ENCODE measurements around the gene MTCH2.

The MTCH2 gene

DNA sequence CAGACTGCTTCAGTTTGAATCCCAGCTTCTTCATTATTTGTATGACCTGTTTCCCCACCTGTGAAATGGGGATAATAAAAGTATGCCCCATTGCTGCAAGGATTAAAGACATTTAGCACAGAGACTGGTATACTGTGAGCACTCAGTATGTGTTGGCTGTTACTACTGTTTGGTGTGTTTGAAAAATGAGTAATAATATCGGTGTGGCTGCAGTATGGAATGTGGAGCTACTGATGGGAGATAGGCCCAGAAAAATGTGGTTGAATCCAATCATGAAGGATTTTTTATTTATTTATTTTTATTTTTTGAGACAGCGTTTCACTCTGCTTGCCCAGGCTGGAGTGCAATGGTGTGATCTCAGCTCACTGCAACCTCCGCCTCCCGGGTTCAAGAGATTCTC is 39.1 kb downstream of the MTCH2 start:
- no peak overlapping the region for H3K4me3 ChIP-seq (ENCODE audit: low read depth, low read length, poor library complexity, severe bottlenecking)
- no peaks in the 10 kb centered on the region for H3K9me3 ChIP-seq (ENCODE audit: low read length)
- no peak overlapping the region for H3K27ac ChIP-seq (ENCODE audit: low read depth, low read length, poor library complexity, severe bottlenecking)
- H2AFZ ChIP-seq (ENCODE audit: low read length): no peak overlapping the region
- no peaks in the 10 kb centered on the region for H4K20me1 ChIP-seq (ENCODE audit: insufficient read depth, low read length)
- H3K79me2 ChIP-seq (ENCODE audit: insufficient read depth, low read length): no peaks in the 10 kb centered on the region
- H3K9ac ChIP-seq (ENCODE audit: low read length): no peak overlapping the region
- peaks cover 5% of the 10 kb centered on the region; the same call in 1 of the 2 replicates for H3K27me3 ChIP-seq (ENCODE audit: insufficient read depth, low read length)
- no peak overlapping the region for H3K4me2 ChIP-seq (ENCODE audit: low read length)
- no peaks in the 10 kb centered on the region for H3K36me3 ChIP-seq (ENCODE audit: insufficient read depth, low read length)
- no peaks in the 10 kb centered on the region for H3K9me2 ChIP-seq (ENCODE audit: low read depth, low read length)
- H3F3A ChIP-seq (ENCODE audit: insufficient read depth, low read length): no peaks in the 10 kb centered on the region
- H3K4me1 ChIP-seq (ENCODE audit: insufficient read depth, low read length, severe bottlenecking): no peaks in the 10 kb centered on the region
- no peak for TF ChIP-seq EZH2 (IDR thresholded peaks at IDR 0.05; ENCODE audit: borderline replicate concordance, low read length)
- TF ChIP-seq, protein P1, sequence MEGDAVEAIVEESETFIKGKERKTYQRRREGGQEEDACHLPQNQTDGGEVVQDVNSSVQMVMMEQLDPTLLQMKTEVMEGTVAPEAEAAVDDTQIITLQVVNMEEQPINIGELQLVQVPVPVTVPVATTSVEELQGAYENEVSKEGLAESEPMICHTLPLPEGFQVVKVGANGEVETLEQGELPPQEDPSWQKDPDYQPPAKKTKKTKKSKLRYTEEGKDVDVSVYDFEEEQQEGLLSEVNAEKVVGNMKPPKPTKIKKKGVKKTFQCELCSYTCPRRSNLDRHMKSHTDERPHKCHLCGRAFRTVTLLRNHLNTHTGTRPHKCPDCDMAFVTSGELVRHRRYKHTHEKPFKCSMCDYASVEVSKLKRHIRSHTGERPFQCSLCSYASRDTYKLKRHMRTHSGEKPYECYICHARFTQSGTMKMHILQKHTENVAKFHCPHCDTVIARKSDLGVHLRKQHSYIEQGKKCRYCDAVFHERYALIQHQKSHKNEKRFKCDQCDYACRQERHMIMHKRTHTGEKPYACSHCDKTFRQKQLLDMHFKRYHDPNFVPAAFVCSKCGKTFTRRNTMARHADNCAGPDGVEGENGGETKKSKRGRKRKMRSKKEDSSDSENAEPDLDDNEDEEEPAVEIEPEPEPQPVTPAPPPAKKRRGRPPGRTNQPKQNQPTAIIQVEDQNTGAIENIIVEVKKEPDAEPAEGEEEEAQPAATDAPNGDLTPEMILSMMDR (IDR thresholded peaks at IDR 0.05; ENCODE audit: low read length): no peak

DNA sequence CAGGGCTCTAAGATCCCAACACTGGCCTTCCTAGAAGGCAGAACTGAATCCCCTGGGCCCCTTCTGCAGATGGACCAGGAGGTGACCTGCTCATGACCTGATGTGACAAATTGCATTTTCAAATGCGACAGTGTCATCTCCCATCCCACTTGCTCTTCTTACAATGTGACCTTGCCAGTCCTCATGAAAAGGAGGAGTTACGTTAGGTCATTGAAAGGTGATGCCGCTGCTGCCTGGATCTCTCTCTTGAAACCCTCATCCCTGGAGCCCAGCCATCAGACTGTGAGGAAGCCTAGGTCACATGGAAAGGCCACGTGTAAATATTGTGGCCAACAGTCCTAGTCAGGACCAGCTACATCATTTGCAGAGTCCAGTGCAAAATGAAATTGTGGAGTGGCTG is 42.5 kb downstream of the MTCH2 start:
- H3K9me2 ChIP-seq (ENCODE audit: low read depth, low read length): no peaks in the 10 kb centered on the region
- H2AFZ ChIP-seq (ENCODE audit: low read length): no peak overlapping the region
- no peaks in the 10 kb centered on the region for H3F3A ChIP-seq (ENCODE audit: insufficient read depth, low read length)
- H3K9ac ChIP-seq (ENCODE audit: low read length): no peak overlapping the region
- no peaks in the 10 kb centered on the region for H3K9me3 ChIP-seq (ENCODE audit: low read length)
- H4K20me1 ChIP-seq (ENCODE audit: insufficient read depth, low read length): no peaks in the 10 kb centered on the region
- no peak for TF ChIP-seq EZH2 (IDR thresholded peaks at IDR 0.05; ENCODE audit: borderline replicate concordance, low read length)
- TF ChIP-seq, protein P1 (IDR thresholded peaks at IDR 0.05; ENCODE audit: low read length): no peak
- peaks cover 5% of the 10 kb centered on the region; the same call in 1 of the 2 replicates for H3K27me3 ChIP-seq (ENCODE audit: insufficient read depth, low read length)
- H3K4me3 ChIP-seq (ENCODE audit: low read depth, low read length, poor library complexity, severe bottlenecking): no peak overlapping the region
- no peak overlapping the region for H3K4me2 ChIP-seq (ENCODE audit: low read length)
- no peaks in the 10 kb centered on the region for H3K4me1 ChIP-seq (ENCODE audit: insufficient read depth, low read length, severe bottlenecking)
- H3K36me3 ChIP-seq (ENCODE audit: insufficient read depth, low read length): no peaks in the 10 kb centered on the region
- H3K27ac ChIP-seq (ENCODE audit: low read depth, low read length, poor library complexity, severe bottlenecking): no peak overlapping the region
- no peaks in the 10 kb centered on the region for H3K79me2 ChIP-seq (ENCODE audit: insufficient read depth, low read length)

DNA sequence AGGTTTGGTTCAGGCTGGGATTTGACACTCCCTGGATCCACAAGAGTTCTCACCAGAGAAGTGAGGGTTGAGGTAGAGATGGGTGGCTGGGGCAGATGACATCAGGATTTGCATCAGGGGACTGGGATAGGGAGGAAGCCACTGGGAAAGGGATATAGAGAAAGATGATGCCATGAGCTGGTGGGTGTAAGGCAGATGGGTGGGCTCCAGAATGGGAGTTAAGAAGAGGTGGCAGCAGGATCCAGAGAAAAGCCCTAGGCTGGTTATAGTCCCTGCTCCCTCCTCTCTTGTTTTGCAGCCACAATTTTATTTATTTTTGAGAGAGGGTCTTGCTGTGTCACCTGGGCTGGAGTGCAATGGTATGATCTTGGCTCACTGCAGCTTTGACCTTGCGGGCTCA is 46.4 kb downstream of the MTCH2 start:
- Histone ChIP-seq H3K79me2 (ENCODE audit: insufficient read depth, low read length) (no peaks in the 10 kb centered on the region), H3K4me1 (ENCODE audit: insufficient read depth, low read length, severe bottlenecking) (no peaks in the 10 kb centered on the region), H3K27ac (ENCODE audit: low read depth, low read length, poor library complexity, severe bottlenecking) (no peak overlapping the region), H3K4me3 (ENCODE audit: low read depth, low read length, poor library complexity, severe bottlenecking) (no peak overlapping the region), H3F3A (ENCODE audit: insufficient read depth, low read length) (no peaks in the 10 kb centered on the region), H4K20me1 (ENCODE audit: insufficient read depth, low read length) (no peaks in the 10 kb centered on the region), H3K4me2 (ENCODE audit: low read length) (no peak overlapping the region), H3K27me3 (ENCODE audit: insufficient read depth, low read length) (peaks cover 4% of the 10 kb centered on the region; the same call in 1 of the 2 replicates), H2AFZ (ENCODE audit: low read length) (no peak overlapping the region), H3K9me3 (ENCODE audit: low read length) (no peaks in the 10 kb centered on the region), H3K36me3 (ENCODE audit: insufficient read depth, low read length) (no peaks in the 10 kb centered on the region), H3K9ac (ENCODE audit: low read length) (no peak overlapping the region), H3K9me2 (ENCODE audit: low read depth, low read length) (no peaks in the 10 kb centered on the region)
- TF ChIP-seq, protein P1 (IDR thresholded peaks at IDR 0.05; ENCODE audit: low read length): no peak
- TF ChIP-seq EZH2 (IDR thresholded peaks at IDR 0.05; ENCODE audit: borderline replicate concordance, low read length): no peak
